PC-9 (cell line): ENCODE measurements around the gene ITCH.

Experiments used
- CTCF ChIP-seq: fragments of 200-600 bp; sonication (generic); conservative IDR thresholded peaks from 2 replicates; pipeline ENCODE4 v1.6.1; 2017; ENCODE audit warnings: mixed run types, antibody characterized with exemption, mild to moderate bottlenecking, moderate library complexity
- EZH2 ChIP-seq: fragments of 200-600 bp; sonication (generic); IDR thresholded peaks from 2 replicates; pipeline ENCODE4 v1.8.0; 2017; ENCODE audit warnings: antibody characterized with exemption, low read depth

GRCh38 chr20:34373445-34373844 lies 10.4 kb downstream of the ITCH start:
- TF ChIP-seq CTCF (no peak), EZH2 (no peak)
